Suprapubic skin (tissue), 4 donors: ENCODE results near the gene CAMK2A. TPM values are rescaled to one million over a fixed set of nuclear protein-coding genes. Genes with fewer than 3 reads are reported as not detected.

Source experiments
- DNase-seq, 2 donors: peaks; one replicate each; pipeline ENCODE4 v3.0.0-alpha.2; 2019; ENCODE audit warnings: low spot score in 2 of 2
- H3K27ac ChIP-seq: fragments of 200-600 bp; sonication (generic); one replicate; pipeline ENCODE4 v1.5.1; 2019
- H3K27me3 ChIP-seq: fragments of 200-600 bp; sonication (generic); one replicate; pipeline ENCODE4 v1.5.1; 2019
- H3K36me3 ChIP-seq: fragments of 200-600 bp; sonication (generic); one replicate; pipeline ENCODE4 v1.5.1; 2019
- H3K4me1 ChIP-seq: fragments of 200-600 bp; sonication (generic); one replicate; pipeline ENCODE4 v1.5.1; 2019
- H3K4me3 ChIP-seq: fragments of 200-600 bp; sonication (generic); one replicate; pipeline ENCODE4 v1.5.1; 2019; ENCODE audit warnings: mild to moderate bottlenecking
- H3K9me3 ChIP-seq: fragments of 200-600 bp; sonication (generic); one replicate; pipeline ENCODE4 v1.5.1; 2019
- EP300 ChIP-seq: sonication (generic); formaldehyde crosslinking; IDR thresholded peaks from one replicate; pipeline ENCODE4 v1.6.1; 2017; ENCODE audit warnings: antibody characterized with exemption
- POLR2A ChIP-seq, 2 donors: fragments of 450-650 bp; IDR thresholded peaks; one replicate each; pipeline ENCODE4 v1.6.1; 2017; ENCODE audit warnings: antibody characterized with exemption in 2 of 2, mild to moderate bottlenecking in 2 of 2, moderate library complexity in 2 of 2
- POLR2AphosphoS5 ChIP-seq, 3 donors: sonication (generic); formaldehyde crosslinking; IDR thresholded peaks; one replicate each; pipeline ENCODE4 v1.6.1; 2017; ENCODE audit warnings: antibody characterized with exemption in 3 of 3
- WGBS: methylation state at CpG from one replicate; pipeline ENCODE4 v1.1.5; 2018; 5-methylcytosine and 5-hydroxymethylcytosine counted together
- total RNA-seq, 4 donors: library from RNA; depleted of rRNA; stranded (reverse); fragments of >200 nt; gene quantifications; one replicate each; pipeline ENCODE4 v1.1.0, GENCODE V29; 2016
- TF ChIP-seq, protein P1 (sequence below), 2 donors: fragments of 200-600 bp in 1 of 2; fragments of 450-650 bp in 1 of 2; sonication (generic) in 1 of 2; IDR thresholded peaks; one replicate each; pipeline ENCODE4 v1.5.1; 2016 to 2019; ENCODE audit warnings: antibody characterized with exemption in 2 of 2, mild to moderate bottlenecking in 1 of 2, moderate library complexity in 1 of 2

Gene CAMK2A
- total RNA-seq, 4 donors from 2014 or later, result 0.26 to 0.64 TPM; not detected in 2

DNA sequence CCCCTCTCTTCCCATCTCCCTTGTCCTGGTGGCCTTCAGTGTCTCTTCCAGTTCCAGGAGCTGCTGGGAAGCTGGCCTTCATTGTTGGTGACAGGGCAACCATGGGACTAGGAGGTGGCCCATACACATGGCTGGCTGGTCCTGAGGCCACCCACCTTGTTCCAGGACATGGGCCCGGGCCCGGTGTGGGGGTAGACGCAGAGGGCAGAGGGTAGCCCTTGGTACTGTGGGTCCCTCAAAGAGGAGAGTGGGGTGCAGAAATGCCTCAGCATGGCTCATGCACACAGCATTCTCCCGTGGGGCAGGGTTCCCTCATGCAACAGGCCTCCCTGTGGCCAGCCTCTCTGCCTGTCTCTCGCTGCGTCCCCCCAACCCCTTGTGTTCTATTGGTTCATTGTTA is 78.9 kb downstream of the CAMK2A start:
- Histone ChIP-seq H3K27ac (no peak overlapping the region), H3K9me3 (no peaks in the 10 kb centered on the region), H3K27me3 (no peaks in the 10 kb centered on the region), H3K36me3 (no peaks in the 10 kb centered on the region), H3K4me3 (no peak overlapping the region), H3K4me1 (peaks cover 11% of the 10 kb centered on the region)
- TF ChIP-seq POLR2A (IDR thresholded peaks at IDR 0.05), result no peak
- no peak for DNase-seq
- WGBS, result 66% methylated on average over 6 of the region's 6 CpGs

DNA sequence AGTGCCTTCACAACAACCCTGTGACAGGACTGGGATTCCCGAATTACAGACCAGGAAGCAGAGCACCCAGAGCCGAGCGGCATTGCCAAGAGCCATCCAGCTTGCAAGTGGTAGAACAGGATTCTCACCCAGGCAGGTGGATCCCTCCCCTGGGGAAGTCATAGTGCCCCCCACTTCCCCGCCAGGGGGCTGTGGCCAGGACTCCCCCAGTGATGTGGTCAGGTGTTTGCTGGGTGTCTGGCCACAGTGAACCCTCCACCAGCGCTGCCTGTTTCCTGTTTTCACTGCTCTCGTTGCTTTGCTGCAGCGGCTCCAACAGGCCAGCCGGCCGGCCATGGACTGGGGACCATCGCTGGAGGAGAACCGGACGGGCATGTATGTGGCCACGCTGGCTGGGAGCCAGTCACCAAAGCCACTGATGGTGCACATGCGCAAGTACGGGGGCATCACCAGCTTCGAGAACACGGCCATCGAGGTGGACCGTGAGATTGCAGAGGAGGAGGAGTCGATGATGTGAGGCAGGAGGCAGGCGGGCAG is 80.4 kb downstream of the CAMK2A start:
- Histone ChIP-seq H3K36me3 (no peaks in the 10 kb centered on the region), H3K4me1 (peaks cover 8% of the 10 kb centered on the region), H3K27ac (no peak overlapping the region), H3K27me3 (no peaks in the 10 kb centered on the region), H3K9me3 (no peaks in the 10 kb centered on the region), H3K4me3 (no peak overlapping the region)
- TF ChIP-seq EP300 (no peak), POLR2AphosphoS5 (IDR thresholded peaks at IDR 0.05) (no peak), POLR2A (IDR thresholded peaks at IDR 0.05) (no peak)
- TF ChIP-seq, protein P1, sequence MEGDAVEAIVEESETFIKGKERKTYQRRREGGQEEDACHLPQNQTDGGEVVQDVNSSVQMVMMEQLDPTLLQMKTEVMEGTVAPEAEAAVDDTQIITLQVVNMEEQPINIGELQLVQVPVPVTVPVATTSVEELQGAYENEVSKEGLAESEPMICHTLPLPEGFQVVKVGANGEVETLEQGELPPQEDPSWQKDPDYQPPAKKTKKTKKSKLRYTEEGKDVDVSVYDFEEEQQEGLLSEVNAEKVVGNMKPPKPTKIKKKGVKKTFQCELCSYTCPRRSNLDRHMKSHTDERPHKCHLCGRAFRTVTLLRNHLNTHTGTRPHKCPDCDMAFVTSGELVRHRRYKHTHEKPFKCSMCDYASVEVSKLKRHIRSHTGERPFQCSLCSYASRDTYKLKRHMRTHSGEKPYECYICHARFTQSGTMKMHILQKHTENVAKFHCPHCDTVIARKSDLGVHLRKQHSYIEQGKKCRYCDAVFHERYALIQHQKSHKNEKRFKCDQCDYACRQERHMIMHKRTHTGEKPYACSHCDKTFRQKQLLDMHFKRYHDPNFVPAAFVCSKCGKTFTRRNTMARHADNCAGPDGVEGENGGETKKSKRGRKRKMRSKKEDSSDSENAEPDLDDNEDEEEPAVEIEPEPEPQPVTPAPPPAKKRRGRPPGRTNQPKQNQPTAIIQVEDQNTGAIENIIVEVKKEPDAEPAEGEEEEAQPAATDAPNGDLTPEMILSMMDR (IDR thresholded peaks at IDR 0.05), result no peak
- 78% methylated on average over 17 of the region's 21 CpGs for WGBS
- peak in 1 of 2 donors; percentile 77 for DNase-seq

DNA sequence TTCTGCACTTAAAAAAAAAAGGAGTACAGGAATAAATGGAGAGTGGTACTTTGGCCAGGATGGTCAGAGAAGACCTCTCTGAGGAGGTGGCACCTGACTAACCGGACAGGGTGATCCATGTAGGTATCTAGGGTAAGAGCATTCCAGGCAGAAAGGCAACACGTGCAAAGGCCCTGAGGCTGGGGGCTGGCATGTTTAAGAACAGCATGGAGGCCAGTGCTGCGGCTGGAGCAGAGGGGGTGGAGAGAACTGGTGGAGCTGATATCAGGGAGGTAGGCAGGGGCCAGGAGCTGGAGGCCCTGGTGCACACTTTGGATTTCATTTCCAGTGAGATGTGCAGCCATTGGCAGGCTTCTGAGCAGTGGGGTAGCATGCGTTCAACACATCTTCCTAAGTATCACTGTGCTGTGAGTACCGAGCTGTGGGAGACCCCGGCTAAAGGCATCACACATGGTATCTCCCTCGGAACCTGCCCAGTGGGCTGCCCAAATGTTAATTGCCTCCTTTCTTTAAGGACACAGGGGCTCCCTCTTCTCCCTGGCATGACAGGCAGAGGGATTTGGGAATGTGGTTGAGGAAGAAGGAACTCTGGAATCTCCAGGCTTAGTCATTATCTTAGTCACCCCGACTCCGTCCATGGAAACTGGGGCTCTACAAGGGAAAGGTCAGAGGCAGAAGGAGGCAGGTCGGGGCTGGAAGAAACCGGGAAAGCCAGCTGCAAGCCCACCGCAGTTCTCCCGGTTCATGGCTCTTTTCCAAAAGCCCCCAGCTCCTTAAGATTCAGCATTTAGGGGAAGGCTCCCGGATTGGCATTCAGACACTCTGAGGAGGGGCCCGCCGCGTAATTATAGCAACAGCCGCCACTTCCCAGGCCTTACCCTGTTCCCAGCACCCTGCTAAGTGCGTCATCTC is 81.1 kb downstream of the CAMK2A start:
- Histone ChIP-seq H3K27ac (no peak overlapping the region), H3K27me3 (no peaks in the 10 kb centered on the region), H3K4me3 (no peak overlapping the region), H3K4me1 (peaks cover 7% of the 10 kb centered on the region), H3K36me3 (no peaks in the 10 kb centered on the region), H3K9me3 (no peaks in the 10 kb centered on the region)
- 71% methylated on average over 16 of the region's 19 CpGs for WGBS
- TF ChIP-seq EP300 (no peak), POLR2AphosphoS5 (IDR thresholded peaks at IDR 0.05) (no peak), POLR2A (IDR thresholded peaks at IDR 0.05) (no peak)
- TF ChIP-seq, protein P1 (IDR thresholded peaks at IDR 0.05), result no peak
- no peak for DNase-seq

DNA sequence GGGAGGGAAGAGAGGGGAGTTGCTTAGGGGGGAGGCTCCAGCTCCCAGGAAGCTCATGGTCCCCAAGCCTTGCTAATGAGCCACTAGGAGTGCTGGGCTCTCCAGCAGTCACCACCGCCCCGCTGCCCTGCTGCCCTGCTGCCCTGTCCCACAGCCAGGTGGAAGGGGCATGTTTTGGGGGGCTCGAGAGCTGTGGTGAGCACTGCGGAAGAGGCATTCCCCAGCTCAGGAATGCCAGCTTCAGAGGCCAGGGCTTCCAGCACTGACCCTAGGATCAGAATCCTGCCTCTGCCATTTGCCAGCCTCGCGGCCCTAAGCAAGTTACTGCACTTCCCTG is 82.8 kb downstream of the CAMK2A start:
- no peak overlapping the region for H3K27ac ChIP-seq
- WGBS, result 90% methylated on average over 4 of the region's 6 CpGs

DNA sequence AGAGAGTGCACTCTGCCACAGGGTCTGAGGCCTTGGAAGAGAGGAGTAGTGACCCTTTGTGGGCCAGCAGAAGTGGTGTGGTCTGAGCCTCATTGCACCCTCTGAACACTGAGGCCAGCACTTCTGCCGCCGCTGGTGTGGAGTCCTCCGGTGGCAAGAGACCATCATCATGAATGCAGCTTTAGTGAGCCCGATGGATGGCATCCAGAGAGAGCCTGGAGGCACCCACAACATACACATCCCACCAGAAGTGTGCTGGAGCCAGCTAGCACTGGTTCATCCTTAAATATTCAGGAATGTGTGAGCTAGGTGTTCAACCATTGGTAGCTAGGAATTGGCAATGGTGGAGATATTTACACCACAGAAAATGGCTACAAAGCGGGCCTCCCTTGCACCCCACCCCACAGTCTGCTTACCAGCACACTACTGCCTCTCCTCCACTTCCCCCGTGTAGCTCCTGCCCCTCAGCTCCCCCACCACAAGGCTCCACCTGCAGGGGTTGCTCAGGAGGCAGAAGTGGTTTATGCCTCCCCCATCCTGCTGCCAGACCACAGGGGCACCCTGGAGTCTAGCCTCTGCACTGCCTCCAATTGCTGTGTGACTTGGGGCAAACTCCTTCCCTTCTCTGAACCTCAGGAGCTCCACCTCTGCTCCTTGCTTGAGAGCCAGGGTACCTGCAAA is 83.3 kb downstream of the CAMK2A start:
- H3K27me3 ChIP-seq, result no peaks in the 10 kb centered on the region
- no peaks in the 10 kb centered on the region for H3K36me3 ChIP-seq
- TF ChIP-seq, protein P1 (IDR thresholded peaks at IDR 0.05), result no peak
- TF ChIP-seq POLR2A (IDR thresholded peaks at IDR 0.05) (no peak), POLR2AphosphoS5 (IDR thresholded peaks at IDR 0.05) (no peak), EP300 (no peak)
- peaks cover 4% of the 10 kb centered on the region for H3K4me1 ChIP-seq
- 63% methylated on average over 1 of the region's 6 CpGs for WGBS
- H3K27ac ChIP-seq, result no peak overlapping the region
- H3K9me3 ChIP-seq, result no peaks in the 10 kb centered on the region
- no peak overlapping the region for H3K4me3 ChIP-seq
- DNase-seq, result no peak

More for the DNA sequence above, 82.8 kb downstream of the CAMK2A start:
- Histone ChIP-seq H3K4me3 (no peak overlapping the region), H3K9me3 (no peaks in the 10 kb centered on the region), H3K4me1 (peaks cover 4% of the 10 kb centered on the region), H3K36me3 (no peaks in the 10 kb centered on the region), H3K27me3 (no peaks in the 10 kb centered on the region)
- TF ChIP-seq, protein P1 (IDR thresholded peaks at IDR 0.05), result no peak
- TF ChIP-seq POLR2AphosphoS5 (IDR thresholded peaks at IDR 0.05) (no peak), POLR2A (IDR thresholded peaks at IDR 0.05) (no peak), EP300 (no peak)
- no peak for DNase-seq
